SIG-M5 treated with dmso at 0.1 percent for 504 hours (cell line): ENCODE results near the gene SNX12.
"Not testable (repeated sequence)": the region's sequence is repeated elsewhere in the genome, so short reads cannot be mapped to it uniquely, and the experiment has no call there.

Source experiments
- DNase-seq: peaks from one replicate; lab custom pipeline; 2025; ENCODE audit not compliant: unreplicated experiment; lab: John Stamatoyannopoulos, UW

Gene SNX12

DNA sequence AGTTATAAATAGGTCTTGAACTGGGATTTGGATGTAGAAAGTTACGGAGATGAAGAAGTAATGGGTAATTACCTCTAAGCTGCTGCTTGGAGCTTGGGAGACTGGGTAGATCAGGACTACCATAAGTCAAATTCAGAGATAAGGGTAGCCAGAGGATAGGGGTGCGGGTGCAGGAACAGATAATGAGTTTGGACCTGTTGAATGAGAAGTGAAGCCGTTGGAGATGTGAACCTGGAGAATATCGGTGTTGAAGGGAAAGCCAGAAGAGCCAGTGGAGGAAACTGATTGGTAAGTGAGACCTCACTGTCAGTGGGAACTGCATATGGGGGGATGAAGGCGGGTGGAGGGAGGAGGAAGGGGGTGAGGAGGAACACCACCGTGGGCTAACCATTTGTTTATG is 26.9 kb upstream of the SNX12 start:
- DNase-seq: no peak

DNA sequence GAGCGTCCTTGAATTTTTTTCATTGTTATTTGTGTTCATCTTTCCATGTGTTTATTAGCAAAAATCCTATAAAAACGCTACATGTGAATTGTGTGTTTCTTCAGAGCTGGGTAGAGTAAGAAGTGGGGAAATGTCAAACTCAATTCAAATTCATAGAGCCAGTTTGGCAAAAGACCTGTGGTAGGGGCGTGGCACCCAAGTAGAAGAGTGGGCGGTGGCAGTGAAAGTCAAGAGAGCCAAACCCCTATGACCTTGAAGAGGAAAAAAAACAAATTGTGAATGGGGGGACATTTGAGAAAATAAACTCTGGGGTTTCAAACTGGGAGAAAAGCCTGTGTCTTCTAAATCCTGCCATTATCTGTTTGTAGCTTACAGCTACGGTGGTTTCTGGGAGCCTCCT is 23.1 kb upstream of the SNX12 start:
- no peak for DNase-seq

DNA sequence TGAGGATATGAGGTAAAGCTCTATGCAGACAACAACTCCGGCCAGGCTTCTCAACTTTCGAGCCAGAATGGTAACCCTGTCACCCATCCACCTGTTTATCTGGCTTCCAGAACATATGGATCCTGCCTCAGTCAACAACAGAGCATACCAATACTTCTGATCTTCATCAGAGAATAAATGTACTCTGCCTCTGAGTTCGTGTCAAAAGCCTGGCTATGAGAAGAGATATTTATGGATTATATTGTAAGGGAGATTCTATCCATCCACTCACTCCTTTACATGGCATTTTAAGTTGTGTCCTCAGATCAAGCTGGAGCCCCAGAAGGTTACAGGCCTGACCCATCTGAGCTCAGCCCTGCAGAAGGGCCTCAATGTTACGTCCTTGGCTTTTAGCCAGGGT is 17.8 kb upstream of the SNX12 start:
- no peak for DNase-seq

DNA sequence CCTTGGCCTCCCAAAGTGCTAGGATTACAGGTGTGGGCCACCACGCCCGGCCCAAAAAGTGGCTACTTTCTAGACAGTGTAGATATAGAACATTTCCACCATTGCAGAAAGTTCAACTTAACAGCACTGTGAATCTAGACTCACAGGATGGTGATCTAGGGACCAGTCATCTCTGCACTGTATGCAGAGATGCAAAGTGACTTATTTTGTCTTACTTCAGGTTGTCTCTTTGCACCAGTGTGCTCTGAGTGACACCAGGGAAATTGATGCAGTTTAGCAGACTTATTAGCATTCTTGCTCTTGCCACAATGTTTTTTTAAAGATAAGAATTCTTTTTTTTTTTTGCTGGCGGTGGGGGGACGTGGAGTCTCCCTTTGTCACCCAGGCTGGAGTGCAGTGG is 14.7 kb upstream of the SNX12 start:
- no peak for DNase-seq

DNA sequence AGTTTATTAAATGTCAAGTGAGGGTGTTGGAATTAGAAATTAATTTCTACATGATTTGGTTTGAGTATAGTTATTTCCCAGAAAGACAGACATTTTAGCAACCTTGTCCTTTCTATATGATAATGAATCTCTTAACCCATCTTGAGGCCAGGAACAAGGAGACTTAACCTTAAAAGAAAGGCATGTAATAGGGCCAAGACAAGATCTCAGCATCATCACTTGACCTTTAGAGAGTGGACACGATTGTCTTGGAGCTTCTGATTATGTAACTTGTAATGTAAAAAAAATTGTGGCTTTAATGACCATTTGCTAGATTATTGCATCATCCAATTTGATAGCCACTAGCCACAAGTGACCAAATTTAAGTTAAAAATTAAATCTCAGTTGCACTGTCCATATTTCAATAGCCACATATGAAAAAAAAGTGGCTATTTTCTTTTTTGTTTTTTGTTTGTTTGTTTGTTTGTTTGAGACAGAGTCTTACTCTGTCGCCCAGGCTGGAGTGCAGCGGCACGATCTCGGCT is 14.1 kb upstream of the SNX12 start:
- DNase-seq: no peak

DNA sequence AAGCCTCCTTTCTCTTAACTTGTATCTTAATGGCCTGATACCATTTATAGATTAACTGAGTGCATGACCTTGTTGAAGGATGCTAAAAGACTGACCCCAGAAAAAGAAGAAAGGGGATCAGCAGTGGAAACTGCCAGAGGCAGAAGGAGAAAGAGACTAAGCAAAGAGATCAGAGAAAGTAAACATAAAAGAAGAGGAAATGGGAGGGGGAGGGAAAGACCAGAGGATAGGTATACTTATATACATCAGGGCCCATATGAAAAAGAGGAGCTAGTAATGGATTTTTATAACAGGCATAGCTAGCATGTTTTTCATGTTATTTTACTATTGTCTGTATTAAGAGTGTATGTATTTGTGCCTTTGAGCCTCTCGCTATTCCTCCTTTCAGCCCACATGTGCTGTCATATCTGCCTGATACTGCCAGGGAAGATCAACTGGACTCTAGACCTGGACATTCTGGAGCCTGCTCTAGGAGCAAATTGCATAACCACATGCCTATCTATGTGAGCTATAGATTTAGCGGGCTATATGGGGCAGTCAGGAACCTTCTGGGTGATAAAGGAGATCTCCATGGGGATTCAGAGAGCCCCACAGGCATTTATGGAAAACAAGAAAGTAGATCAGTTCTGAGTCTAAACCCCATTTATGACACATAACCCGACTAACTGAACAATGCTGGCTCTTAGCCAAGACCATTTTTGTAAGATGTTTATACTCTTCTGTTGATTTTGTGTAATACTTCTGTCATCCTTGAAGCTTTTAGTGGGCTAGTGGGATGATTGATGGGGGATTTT is 13.4 kb upstream of the SNX12 start:
- DNase-seq: no peak

DNA sequence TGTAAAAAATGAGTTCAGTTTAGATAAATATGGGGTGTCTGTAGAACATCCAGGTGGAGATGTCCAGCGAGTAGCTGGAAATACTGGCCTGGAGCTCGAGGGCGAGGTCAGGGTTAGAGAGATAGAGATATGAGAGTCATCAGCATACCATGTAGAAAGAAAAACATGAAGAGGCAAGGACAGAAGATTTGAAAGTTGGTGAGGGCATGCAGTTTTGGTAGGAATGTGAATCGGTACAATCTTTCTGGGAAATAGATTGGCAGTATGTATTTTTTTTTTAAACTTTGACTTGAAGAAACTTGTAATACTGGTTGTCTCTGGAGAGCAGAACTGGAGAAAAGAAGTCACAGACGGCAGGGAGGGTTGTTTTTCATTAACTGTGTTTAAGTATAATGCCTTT is 2.4 kb upstream of the SNX12 start:
- no peak for DNase-seq

DNA sequence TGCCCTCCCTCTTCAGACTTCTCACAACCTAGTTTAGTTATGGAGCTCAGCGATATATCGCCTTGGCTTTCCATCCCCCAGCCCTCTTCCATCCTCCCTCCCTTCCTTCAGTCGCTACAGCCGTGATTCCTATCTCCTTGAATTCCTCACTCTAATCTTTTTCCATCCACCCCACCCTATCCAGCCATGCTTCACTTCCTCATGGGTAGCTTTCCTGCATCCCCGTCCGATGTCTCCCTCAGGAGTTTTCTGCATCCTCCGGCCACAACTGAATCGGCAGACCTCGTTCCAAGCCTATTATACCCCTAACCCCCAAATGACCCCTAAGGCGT is 456 bp downstream of the SNX12 start:
- no peak for DNase-seq

DNA sequence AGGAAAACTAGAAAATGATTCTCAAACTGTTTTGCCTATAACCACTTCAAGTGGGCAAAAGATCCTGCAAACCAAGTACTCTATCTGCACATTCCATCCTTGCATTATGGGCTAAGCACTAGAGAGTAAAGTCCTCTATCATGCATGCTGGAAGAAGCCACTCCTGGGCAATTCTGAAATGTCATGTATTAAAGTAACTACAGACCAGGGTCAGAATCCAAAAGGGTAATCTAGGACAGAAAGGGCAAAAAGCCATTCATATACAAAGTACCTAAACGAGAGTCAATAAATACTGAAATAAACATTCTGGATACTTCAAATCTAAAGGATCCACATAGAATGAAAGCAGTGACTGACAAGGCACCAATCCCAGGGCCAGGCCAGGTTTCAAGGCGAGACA is 1.0 kb downstream of the SNX12 start:
- no peak for DNase-seq

DNA sequence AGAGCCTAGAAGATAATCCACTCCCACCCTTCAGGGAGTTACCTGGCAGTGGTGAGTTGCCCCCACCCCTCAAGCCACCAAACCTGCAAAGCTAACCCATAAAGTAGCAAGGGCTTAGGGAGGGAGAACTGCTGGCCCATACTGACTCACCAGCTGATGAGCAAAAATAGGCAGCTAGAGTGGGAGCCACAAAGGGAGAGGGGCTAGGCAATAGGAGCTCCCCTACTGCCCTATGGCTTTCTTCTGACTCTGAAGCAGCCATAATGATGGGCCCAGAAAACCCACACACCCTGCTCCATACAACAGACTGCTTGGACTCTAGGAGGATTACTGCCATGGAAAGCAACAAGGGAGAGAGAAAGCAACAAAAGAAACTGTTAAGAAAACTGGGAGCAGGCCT is 8.0 kb downstream of the SNX12 start:
- no peak for DNase-seq

DNA sequence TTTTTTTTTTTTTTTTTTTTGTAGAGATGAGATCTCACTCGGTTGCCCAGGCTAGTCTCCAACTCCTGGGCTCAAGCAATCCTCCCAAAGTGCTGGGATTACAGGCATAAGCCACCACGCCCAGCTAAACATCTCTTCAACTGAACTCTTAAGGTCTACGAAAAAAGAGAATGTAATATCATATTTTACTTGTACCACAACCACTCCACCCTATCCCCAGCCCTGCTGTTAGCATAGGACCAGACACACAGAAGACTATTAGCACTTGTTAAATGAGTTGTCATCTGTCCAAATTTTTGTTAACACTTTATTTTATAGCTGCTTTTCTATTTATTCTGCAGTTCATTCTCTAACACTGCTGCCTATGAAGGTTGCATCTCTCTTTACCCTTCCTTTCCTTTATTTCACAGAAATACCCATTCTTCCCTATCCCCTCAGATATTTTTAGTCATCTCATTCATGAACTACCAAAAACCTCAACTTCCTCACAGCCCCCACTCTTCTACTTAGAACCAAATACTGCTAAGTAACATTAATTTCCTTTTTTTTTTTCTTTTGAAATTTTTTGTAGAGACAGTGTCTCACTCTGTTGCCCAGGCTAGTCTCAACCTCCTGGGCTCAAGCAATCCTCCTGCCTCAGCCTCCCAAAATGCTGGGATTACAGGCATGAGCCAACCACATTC is 10.1 kb downstream of the SNX12 start:
- DNase-seq: peak; percentile 70

DNA sequence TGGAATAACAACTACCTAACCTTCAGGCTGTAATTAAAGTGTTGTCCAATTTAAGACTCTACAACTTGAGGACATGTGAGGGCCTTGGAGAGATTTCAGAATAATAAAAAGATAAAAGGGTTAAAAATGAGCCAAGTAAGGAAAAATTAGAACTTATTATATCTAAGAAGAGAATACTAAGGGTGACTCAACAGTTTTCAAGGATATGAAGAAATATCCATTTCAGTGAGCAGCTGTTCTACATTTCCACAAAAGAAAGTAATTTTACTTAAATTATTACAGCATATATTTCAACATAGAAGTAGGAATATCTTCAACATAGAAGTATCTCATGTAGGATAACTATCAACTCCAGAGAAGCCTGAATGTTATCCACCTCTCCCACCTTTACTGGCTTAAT is 11.3 kb downstream of the SNX12 start:
- peak; percentile 40 for DNase-seq

DNA sequence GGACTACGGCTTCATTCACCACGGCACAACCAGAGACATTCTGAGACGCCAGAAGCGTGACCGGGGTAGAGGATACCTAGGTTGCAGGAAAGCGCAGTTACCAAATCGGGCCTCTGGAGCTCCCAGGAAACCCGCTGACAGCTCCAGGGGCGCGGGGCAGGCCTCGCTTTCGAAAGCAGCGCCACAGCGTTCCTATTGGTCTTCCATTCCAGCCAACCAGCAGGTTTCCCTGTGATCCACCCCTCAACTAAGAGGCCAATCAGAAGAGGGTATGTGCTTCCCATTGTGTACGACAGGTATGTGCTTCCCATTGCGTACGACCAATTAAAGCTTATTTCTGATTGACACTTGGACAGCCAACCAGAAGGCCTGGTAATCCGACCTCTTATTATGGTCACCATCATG is 14.9 kb downstream of the SNX12 start:
- no peak for DNase-seq

DNA sequence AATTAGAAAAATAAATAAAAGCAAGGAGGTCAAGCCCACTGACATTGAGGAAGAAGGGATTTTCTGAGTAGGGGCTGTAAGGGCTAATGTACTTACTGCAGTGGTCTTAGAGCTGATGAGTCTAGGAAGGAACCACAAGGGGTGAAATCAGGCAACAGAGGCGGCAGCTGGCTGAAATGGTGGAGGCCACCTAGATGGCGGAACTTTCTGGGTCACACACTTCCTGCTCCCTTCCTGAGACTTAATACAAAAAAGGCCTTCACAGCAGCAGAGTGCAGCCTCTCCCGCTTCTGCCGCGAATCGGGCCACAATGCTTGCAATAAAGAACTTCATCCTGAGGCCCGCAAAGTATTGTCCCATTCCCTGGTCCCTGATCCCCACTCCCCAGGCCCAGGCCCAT is 15.4 kb downstream of the SNX12 start:
- DNase-seq: no peak

DNA sequence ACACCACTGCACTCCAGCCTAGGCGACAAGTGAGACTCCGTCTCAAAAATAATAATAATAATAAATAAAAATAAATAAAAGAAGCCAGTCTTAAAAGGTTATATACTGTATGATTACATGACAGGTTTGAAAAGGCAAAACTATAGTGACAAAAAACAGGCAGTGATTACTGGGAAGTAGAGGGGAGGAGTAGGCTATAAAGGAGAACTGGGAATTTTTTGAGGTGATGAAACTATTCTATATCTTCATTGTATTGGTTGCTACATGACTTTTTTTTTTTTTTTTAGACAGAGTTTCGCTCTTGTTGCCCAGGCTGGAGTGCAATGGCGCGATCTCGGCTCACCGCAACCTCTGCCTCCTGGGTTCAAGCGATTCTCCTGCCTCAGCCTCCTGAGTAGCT is 20.2 kb downstream of the SNX12 start:
- DNase-seq: not testable (repeated sequence)

DNA sequence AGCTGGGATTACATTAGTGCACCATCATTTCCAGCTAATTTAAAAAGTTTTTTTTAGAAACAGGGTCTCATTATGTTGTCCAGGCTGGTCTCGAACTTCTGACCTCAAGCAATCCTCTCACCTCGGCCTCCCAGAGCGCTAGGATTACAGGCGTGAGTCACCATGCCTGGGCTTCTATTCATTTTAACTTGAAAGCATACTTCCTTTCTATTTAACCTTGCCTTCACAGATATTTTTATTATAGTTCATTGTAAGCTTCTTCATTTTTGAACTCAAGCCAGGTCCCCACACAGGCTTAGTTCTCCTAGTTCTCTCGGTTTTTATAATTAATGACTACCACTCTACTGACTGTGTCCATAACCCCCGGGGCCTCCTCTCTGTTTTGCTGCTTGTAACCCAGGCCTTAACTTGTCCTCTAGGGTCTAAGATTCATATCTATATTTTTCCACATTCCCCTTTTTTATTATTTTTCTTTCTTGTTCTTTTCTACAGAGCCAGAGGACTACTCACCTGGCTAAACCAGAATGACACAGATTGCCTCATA is 50.7 kb downstream of the SNX12 start:
- DNase-seq: no peak
